ENCODE data around the gene GOLGA6L7. TPM values are rescaled to one million over a fixed set of nuclear protein-coding genes. Genes with fewer than 3 reads are reported as not detected.
A peak's percentile ranks its signal among the peaks of the same experiment; 100 is the strongest.
"Not testable (repeated sequence)": the region's sequence is repeated elsewhere in the genome, so short reads cannot be mapped to it uniquely, and the experiment has no call there.

The GOLGA6L7 gene
- polyA plus RNA-seq, 5 donors, result 0.58 to 1.1 (median 0.89) TPM

DNA sequence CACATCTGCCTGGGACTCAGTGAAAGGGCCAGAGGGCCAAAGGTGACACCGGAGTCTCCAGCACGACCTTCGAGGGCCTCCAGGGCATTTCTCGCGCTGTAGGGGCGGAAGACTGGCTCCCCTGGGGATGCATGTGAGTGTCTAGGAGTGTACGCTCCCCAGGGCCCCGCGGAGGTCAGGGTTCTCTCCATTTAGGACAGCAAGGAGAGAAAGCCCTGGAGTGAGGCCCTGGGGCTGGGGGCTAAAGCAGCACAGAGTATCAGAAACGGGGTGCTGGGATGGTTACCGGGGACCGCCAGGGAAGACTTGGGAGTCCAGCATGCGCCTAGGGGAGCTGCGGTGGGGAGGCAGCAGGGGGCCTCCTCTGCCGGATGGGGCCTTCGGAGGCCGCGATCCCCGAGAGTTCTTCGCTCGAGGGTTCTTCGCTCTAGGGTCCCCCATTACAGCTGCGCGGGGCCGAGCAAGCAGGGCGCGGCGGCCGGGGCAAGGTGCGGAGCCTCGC is 36.7 kb upstream of the GOLGA6L7 start:
- no peak for DNase-seq

DNA sequence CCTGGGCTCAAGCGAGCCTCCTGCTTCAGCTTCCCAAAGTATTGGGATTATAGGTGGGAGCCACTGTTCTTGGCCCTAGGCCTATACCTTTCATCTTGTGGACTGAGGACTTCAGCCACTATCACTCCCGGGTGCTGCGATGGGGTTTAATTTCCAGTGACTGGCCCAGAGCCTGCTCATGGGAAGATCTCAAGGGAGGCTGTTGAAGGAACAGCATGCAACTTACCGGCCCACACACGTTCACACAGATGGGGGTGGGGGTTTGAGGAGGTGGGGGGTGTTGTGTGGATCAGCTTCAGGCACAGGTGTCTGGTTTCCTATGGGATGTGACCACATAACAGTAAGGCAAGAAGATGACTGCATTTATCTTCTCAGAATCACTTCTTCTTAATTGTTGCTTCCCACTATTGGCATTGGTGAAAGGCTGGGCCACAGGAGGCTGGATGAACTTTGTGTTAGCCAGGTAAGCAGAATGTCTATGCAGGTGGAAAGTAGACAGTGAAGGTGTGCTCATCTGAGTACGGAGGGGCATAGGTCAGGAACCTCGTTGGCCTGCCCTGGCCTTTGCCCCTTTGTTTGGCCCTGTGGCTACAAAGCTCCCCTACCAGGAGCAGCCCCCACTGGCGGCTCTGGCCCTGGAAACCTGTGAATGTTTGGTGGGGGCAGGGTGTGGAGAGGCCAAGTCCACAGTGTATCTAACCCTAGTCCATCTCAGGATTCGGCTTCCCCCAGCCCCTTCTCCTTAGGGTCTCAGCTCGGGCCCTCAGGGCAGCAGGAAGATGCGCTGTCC is 35.9 kb upstream of the GOLGA6L7 start:
- DNase-seq, result no peak

DNA sequence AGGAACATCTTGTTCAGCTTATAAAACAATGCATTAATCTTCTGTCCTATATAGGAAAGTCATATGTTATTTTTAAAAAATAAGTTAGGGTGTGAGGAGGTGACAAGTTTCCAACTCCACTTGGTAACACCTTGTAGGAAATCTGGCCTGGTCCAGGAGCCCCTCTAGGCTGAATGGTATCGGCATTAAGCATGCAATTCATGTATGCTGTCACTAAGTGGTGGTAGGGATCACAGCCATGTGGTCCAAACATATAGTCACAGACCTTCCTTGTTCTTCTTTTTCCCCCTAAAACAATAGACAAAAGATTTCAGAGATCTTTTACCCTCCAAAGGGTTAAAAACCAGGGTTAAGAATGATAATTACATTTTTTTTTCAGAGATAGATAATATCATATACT is 33.2 kb upstream of the GOLGA6L7 start:
- no peak for DNase-seq

DNA sequence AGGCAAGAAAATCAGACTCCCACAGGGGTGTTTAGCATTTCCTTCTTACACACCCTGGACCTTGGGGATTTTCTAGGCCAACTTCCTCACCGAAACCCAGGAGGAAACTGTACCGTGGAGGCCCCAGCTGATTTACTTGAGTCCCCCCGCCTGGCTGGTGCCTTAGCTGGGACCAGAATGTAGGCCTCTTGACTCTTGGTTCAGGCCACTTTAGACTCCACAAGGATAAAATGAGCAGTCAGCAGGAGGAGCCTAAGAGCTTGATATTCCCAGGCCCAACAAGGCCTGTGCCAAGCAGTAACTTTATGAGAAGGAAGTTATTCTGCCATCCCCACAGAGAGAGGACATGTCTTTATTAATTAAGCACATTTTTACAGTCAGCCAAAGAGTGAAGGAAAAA is 32.7 kb upstream of the GOLGA6L7 start:
- no peak for DNase-seq

DNA sequence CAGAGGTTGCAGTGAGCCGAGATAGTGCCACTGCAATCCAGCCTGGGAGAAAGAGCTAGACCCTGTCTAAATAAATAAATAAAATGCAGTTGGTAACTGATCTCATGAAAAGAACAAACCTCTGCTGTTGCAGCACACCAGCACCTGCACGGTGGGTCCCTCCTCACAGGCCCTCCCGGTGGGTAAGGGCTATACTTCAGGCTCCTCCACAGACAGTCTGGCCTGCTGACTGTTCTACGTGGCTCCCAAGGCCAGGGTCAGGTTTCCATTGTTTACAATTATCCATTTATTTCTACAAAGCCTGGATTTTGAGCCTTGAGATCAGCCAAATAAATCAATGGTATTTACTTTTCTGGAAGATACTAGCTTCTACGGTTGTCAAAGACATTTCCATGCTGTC is 32.2 kb upstream of the GOLGA6L7 start:
- no peak for DNase-seq

DNA sequence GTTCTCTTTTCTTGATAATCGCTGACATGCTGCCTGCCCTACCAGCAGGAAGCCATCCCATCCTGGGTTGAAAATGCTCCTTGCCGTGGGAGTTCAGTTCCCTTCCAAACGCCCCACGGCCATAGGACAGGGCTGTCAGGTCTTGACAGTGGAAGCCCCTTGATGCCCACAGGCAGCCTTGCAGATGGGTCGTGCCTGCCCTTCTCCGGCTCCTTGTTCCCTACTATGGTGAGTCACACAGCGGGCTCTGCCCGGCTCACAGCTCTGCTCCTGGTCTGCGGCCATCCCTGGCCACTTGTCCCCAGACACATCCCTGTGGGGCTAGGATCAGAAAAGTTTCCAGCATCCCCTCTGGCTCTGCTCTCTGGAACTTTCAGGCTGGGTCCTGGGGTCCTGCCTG is 31.1 kb upstream of the GOLGA6L7 start:
- no peak for DNase-seq

DNA sequence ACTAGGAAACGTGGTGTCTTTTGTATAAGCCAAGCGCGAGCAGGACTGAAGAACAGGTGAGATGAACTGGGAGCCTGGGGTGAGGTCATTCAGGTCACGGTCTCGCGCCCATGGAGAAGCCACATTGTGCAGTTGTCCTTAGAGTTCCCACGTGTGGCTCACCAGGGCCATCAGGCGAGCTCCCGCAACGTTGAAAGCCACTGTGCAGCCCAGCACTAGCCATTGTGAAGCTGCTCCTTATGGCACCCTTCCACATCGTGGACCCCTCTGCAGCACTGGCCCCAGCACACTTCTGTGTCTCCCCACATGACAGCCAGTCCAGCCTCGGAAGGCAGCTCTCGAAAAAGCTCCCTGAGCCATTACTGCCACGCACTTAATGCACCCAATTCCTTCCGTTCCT is 29.8 kb upstream of the GOLGA6L7 start:
- DNase-seq, result no peak

DNA sequence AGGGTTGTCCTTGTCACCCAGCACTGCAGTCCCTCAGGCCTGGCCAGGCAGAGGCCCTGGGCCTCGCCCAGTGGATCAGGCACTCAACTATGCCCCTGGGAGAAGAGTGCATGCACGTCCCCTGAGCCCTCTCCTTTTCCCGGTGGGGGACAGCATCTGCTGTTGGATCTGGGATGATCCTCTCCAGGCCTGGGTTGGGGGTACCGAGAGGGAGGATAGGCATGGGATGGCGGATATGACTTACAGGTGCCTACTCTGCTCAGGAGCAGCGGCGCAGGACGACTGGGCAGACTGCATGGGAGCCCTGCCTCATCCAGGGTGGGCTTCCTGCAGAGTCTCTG is 28.4 kb upstream of the GOLGA6L7 start:
- DNase-seq, result no peak

DNA sequence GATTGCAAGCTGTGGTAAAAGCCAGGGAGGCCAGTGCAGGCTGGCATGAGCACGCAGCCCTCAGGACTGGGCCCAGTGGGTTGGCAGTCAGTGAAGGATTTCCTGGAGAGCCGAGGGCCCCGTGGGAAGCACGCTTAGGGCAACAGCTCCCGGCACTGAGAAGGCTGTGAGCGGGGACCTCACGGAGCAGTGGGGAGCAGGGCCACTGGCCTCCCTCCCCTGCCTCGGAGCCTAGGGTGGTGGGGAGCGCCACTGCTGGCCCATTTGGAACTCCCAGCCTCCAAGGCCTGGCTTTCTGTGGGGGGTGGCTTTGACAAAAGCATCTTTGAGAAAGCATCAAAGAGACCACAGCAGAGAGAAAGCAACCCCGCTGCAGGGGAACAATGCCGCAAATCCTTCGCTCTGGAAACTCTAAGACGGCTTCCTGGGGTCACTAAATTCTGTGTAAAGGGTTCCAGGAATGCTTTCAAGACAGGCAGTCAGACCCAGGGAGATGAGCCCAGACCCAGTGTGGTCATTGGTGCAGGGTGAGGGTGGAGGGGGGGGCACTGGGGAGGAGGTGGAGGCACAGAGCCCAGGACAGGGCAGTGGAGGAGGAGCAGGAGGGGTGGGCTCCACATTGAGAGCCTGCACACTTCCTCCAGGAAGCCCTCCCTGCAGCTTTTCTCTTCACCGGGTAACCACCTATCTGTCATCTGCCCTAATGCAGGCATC is 27.8 kb upstream of the GOLGA6L7 start:
- no peak for DNase-seq

DNA sequence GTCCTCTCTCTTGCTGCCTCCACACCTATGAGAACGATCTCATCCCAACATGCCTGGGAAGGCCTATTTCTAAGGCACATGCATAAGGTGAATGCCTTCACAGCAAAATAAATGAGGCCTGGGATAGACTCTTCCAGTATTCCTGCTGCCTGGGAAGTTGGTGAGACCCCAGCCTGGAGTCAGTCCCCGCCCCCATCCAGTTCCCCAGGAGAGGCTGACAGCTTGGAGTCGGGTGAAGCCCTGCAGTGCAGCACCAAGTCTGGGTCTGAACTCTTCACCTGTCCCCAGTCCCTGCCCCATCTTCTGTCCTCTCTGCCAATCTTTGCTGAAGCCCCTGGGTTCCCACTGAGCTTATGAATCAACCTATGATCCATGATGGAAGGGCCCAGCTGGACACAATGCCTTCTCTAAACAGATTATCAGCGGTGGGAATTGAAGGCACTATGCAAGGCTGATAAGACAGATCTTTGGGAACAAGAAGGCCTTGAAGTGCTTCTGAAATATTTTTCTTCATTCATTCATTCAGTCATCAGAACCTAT is 27.1 kb upstream of the GOLGA6L7 start:
- DNase-seq, result no peak

DNA sequence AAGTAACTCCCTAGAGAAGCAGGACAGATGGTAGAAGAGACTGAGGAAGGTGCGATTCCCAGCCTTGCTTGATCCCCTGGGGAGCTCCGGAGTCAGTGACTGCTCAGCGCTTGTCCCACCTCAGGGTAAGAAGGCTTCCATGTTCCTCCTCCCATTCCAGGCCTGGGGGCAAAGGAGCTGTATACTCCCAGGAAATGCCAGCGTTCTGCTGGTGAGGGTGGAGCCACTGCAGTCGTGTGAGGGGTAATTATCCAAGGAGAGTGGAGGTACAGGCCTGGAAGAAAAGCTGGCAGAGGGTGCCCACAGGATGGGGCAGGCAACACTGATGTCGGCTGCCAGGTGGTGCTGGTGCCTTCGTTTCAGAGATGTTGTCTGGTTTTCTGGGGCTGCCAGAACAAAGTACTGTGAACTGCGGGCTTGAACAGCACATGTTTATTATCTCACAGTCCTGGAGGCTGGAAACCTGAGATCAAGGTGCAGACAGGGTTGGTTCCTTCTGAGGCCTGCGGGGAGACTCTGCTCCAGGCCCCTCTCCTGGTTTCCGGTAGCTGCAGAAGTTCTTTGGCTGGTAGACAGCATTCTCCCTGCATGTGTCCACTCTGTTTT is 25.2 kb upstream of the GOLGA6L7 start:
- no peak for DNase-seq

DNA sequence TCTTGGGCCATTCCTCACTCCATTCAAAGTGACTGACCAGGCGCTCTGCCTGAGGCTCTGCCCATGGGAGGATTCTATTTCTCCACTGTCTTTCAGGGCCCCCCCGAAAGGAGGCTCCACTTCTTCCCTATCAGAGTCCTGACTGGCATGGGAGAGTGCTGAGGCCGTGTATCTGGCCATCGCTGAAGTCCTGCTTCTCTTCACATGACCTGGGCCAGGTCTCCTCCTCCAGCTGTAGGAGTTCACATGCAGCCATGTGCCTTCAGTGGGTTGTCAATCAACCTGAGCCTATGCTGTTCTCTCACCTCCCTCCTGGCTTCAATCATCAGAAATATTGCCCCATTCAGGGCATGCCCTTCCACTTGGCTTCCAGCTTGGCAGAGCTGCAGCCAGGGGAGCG is 24.6 kb upstream of the GOLGA6L7 start:
- no peak for DNase-seq

DNA sequence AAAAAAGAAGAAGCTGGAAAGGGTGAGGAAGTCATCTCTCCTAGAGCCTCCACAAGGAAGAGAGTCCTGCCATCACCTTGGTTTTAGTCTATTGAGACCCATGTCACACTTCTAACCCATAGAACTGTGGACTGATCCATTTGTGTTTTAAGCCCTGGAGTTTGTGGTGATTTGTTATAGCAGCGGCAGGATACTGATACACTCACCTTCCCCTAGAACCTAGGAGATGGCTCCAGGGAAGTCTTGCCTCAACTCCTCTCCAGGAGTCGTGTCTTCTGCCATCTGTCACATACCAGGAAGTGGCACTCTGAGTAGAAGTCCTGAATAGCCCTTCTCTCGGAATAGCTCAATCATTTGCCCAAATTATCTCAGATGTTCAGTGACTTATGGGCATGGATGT is 22.7 kb upstream of the GOLGA6L7 start:
- no peak for DNase-seq

DNA sequence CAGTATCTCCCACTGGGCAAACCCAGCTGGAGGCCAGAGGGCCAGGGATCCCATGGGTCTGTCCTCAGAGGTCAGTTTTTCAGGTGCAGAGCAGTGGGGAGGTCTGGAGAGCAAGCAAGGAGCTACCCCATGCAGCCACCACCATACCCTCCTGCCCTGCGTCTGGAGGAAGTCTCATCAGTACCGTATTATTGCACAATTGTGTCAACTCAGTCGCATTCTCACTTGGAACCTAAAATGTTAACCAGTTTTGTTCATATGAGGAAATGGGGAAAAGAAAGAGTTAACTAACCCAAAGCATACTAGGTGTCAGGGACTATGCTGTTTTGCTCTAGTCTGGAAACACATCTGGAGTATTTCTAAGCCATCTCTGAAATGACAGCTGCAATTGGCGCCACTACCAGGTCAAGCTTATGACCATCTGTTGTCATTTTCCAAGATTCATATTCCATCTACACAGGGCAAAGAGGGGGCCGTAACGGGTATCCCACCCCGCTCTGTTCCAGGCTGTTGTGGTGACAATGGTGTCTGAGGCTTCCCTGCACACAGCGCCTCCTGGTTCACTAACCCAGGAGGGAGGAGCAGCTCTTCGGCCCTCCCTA is 20.4 kb upstream of the GOLGA6L7 start:
- peak in 1 of 2 donors; percentile 38 for DNase-seq

DNA sequence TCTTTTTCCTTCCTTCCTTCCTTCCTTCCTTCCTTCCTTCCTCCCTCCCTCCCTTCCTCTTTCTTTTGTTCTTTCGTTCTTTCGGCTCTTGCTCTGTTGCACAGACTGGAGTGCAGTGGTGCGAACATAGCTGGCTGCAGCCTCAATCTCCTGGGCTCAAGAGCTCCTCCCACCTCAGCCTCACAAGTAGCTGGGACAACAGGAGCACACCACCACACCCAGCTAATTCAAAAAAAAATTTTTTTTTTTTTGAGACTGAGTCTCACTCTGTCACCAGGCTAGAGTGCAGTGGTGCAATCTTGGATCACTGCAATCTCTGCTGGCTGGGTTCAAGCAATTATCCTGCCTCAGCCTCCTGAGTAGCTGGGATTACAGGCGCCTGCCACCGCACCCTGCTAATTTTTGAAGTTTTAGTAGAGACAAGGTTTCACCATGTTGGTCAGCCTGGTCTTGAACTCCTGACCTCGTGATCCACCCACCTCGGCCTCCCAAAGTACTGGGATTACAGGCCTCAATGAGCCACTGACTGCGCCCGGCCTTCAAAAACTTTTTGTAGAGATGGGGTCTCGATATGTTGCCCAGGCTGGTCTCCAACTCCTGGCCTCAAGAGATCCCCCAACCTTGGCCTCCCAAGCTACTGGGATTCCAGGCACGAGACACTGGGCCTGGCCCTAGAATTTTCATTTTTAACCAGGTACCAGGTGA is 13.3 kb upstream of the GOLGA6L7 start:
- not testable (repeated sequence) for DNase-seq

DNA sequence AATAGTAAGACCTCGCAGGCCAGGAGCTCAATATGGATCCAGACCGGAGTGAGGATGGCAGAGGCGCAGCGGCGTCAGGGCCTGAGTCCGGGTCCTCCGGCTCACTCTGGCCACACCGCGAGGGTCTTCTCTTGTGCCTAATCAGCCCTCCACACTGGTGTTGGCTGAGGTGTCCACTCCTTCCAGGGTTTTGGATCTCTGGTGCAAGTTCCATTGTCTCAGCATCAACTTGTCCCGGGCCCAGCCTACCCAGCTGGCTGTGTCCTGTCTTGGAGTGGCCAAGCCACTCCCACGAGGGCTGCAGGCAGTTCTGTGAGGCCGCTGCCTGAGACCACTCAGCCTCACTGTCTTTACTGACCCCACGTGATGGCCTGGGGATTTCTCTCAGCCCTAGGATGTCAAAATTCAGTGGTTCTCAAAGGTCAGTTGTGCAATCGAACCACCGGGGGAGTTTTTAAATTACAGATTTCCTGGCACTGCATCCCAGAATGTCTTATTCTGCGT is 12.6 kb upstream of the GOLGA6L7 start:
- peak; percentile 74 to 83 for DNase-seq

DNA sequence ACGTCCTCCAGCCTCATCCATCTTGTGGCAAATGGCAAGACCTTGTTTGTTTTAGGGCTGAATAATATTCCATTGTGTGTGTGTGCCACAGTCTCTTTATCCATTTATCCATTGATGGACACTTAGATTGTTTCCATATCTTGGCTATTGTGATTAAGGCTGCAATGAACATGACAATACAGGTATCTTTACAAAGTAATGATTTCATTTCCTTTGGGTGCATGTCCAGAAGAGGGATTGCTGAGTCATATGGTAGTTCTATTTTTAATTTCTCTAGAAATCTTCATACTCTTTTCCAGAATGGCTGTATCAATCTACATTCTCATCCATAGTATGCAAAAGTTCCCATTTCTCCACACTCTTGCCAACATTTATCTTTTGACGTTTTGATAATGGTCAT is 6.1 kb upstream of the GOLGA6L7 start:
- not testable (repeated sequence) for DNase-seq

DNA sequence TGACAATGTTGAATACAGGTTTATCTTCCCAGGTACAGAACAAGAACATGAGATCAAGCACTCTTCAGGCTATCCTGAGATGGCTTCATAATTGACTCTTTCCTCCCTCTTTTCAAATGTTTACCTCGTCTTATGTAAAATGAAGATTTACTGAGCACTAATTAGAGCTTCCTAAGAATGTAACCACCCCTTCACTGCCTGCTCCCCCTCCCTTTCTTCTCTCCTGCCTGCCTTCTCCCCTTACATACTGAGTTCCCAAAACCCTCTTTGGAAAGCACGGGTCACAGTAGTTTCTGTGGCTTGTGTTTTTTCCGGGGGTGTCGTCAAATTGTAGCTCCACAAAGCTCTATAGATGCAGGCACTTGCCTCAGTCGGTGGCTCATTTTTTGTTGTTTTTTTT is 5.2 kb upstream of the GOLGA6L7 start:
- not testable (repeated sequence) for DNase-seq

DNA sequence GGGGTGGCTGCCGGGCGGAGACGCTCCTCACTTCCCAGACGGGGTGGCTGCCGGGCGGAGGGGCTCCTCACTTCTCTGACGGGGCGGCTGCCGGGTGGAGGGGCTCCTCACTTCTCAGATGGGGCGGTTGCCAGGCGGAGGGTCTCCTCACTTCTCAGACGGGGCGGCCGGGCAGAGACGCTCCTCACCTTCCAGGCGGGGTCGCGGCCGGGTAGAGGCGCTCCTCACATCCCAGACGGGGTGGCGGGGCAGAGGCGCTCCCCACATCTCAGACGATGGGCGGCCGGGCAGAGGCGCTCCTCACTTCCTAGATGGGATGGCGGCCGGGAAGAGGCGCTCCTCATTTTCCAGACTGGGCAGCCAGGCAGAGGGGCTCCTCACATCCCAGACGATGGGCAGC is 1.3 kb upstream of the GOLGA6L7 start:
- DNase-seq, result not testable (repeated sequence)

DNA sequence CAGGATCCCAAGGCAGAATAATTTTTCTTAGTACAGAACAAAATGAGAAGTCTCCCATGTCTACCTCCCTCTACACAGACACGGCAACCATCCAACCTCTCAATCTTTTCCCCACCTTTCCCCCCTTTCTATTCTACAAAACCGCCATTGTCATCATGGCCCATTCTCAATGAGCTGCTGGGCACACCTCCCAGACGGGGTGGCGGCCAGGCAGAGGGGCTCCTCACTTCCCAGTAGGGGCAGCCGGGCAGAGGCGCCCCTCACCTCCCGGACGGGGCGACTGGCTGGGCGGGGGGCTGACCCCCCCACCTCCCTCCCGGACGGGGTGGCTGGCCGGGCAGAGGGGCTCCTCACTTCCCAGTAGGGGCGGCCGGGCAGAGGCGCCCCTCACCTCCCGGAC is 827 bp upstream of the GOLGA6L7 start:
- not testable (repeated sequence) for DNase-seq

DNA sequence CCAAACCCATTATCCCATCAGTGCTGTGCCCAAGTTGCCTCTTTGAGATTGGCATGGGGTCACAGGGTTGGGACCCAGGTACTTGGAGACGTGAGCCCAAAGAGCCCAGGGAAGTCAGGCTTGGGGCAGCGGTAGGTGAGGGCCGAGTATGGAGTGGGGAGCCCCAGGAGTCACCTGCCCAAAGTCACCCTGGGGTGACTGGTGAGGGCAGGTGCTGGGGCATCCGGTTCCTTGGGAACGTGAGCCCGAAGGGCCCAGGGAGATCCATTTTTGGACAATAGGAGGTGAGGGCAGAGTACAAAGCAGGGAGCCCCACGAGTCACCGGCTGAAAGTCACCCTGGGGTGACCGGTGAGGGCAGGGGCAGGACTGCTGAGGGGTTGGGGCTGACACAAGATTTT is 485 bp downstream of the GOLGA6L7 start:
- DNase-seq, result not testable (repeated sequence)
